AG09319 (cell line): ENCODE results near the gene APBA3.

Experiments
- DNase-seq: peaks from one replicate; pipeline ENCODE4 v3.0.0-alpha.2; 2010; ENCODE audit warnings: low read depth; ENCODE audit errors: extremely low read depth
- TF ChIP-seq, protein P1 (sequence below): IDR thresholded peaks from 2 replicates; pipeline ENCODE4 v1.5.1; 2011; ENCODE audit warnings: low read depth, mild to moderate bottlenecking, inconsistent platforms, low read length, moderate library complexity

APBA3 gene

GRCh38 chr19:3785451-3785937 is 24.0 kb upstream of the APBA3 start:
- no peak for DNase-seq
- TF ChIP-seq, protein P1, sequence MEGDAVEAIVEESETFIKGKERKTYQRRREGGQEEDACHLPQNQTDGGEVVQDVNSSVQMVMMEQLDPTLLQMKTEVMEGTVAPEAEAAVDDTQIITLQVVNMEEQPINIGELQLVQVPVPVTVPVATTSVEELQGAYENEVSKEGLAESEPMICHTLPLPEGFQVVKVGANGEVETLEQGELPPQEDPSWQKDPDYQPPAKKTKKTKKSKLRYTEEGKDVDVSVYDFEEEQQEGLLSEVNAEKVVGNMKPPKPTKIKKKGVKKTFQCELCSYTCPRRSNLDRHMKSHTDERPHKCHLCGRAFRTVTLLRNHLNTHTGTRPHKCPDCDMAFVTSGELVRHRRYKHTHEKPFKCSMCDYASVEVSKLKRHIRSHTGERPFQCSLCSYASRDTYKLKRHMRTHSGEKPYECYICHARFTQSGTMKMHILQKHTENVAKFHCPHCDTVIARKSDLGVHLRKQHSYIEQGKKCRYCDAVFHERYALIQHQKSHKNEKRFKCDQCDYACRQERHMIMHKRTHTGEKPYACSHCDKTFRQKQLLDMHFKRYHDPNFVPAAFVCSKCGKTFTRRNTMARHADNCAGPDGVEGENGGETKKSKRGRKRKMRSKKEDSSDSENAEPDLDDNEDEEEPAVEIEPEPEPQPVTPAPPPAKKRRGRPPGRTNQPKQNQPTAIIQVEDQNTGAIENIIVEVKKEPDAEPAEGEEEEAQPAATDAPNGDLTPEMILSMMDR = no peak

GRCh38 chr19:3784607-3785450 is 23.3 kb upstream of the APBA3 start:
- DNase-seq = no peak
- TF ChIP-seq, protein P1 = no peak

DNA sequence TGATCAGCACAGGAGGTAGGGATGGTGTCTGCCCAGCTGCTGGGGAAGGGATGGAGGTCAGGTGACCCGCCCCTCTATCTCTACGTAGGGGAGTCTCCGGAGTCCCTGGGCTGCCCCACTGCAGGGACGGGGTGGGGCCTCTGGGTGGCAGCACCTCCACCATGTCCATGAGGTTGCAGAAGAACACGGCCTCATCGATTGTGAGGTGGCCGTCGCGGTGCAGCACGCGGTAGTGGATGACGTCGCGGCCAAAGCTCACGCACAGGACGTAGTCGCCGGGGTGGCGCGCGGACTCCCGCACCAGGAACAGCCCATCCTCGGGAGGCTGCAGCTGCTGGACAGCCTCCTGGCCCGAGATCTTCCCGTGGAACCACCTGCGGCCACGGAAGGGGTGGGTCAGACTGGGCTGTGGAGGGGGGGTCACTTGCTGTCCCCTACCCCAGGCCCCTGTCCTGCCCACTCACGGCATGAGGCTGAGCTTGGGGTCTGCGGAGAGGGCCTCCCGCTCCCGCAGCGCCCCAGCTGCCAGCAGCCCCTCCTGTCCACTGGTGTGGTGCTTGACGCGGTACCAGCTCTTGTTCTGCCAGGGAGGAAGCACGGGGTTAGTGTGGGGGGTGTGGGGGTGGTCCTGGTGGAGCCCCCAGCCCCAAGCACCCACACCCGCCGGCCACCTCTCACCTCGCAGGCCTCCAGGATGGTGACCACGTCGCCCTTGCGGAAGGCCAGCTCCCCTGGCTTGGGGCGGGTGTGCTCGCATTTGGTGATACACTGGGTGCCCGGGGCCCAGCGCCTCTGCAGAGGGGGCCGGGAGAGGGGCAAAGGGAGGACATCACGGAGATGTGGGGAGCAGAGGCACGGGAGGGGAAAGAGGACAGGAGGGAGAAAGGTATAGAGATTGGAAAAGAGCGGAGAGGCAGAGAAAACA is 22.4 kb upstream of the APBA3 start:
- no peak for DNase-seq
- TF ChIP-seq, protein P1 = no peak

DNA sequence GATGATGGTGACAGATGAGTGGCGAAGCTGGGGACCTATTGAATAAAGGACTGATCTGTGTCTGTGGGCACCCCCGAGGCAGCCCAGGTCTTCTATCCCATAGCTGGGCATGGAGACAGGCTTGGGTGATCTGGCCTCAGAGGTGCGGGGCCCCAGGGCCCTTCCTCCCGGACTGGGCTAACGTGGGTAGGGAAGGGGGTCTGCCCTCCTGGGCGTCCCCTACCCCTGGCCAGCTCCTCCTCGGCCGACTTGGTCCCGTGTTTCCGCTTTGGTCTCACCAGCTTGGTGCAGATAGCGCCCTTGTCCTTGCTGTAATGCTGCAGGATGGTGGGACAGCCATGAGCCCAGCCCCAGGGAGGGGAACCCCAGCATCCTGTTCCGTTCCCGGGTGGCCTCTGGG is 21.4 kb upstream of the APBA3 start:
- TF ChIP-seq, protein P1 = no peak

GRCh38 chr19:3782330-3782729 is 20.8 kb upstream of the APBA3 start:
- no peak for DNase-seq
- TF ChIP-seq, protein P1 = no peak

More for the DNA sequence above, 21.4 kb upstream of the APBA3 start:
- no peak for DNase-seq

GRCh38 chr19:3781603-3782002 is 20.1 kb upstream of the APBA3 start:
- TF ChIP-seq, protein P1 = no peak
- no peak for DNase-seq
